Caki2 (cell line): ENCODE data around the gene DBI. TPM values are rescaled to one million over a fixed set of nuclear protein-coding genes. Genes with fewer than 3 reads are reported as not detected.

Experiments used
- DNase-seq: peaks from one replicate; pipeline ENCODE4 v3.0.0-alpha.2; 2015; ENCODE audit warnings: low read depth
- in situ Hi-C: cut with HindIII; loops from 2 replicates; pipeline ENCODE4 v1.10.0; 2016; ENCODE audit warnings: low sequenced_read_pairs, low pct_unique_long_range_greater_than_20kb, mixed read lengths
- total RNA-seq: library from RNA; depleted of rRNA; stranded (reverse); fragments of >200 nt; shearing (Covaris generic); gene quantifications from 2 replicates; pipeline ENCODE4 v1.2.3, GENCODE V29; 2014; ENCODE audit warnings: low replicate concordance; rRNA removed

Gene DBI
- total RNA-seq: 104 and 107 TPM in 2 replicates

GRCh38 chr2:119366649-119367471 lies at the start of gene DBI, which contains the start of gene C2orf76:
Gene DBI, plus strand, starts transcription at chr2:119366977. Its CDS starts 75 bp downstream, at chr2:119367052.
Gene C2orf76, minus strand, starts transcription at chr2:119366834. Its CDS starts 26,875 bp downstream, at chr2:119339959.
- DNase-seq: peak; percentile 96
- in situ Hi-C loops: no loop called here

GRCh38 chr2:119317554-119317953 lies 49.2 kb upstream of the DBI start:
- DNase-seq: no peak
- in situ Hi-C loops: no loop called here

DNA sequence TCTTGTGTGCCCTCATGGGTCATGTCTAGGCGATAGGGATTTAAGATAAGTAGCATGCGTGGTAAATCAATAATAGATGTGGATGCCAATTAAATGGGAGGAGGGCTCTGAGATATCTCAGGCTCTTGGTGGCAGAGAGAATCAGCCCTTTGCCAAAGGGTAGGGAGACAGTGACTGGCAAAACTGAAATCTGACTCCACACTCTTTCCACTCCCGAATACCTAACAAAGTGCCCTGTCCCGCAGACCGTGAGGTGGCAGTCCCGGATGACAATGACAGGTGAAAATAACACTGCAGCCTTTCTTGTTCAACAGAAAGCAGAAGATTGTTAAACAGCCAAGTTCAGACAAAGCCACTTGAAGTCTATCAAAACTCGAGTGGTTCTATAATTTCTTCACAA lies 47.2 kb upstream of the DBI start:
- in situ Hi-C loops: no loop called here
- DNase-seq: no peak

GRCh38 chr2:119323459-119323858 lies 43.3 kb upstream of the DBI start:
- in situ Hi-C loops: no loop called here
- DNase-seq: no peak

DNA sequence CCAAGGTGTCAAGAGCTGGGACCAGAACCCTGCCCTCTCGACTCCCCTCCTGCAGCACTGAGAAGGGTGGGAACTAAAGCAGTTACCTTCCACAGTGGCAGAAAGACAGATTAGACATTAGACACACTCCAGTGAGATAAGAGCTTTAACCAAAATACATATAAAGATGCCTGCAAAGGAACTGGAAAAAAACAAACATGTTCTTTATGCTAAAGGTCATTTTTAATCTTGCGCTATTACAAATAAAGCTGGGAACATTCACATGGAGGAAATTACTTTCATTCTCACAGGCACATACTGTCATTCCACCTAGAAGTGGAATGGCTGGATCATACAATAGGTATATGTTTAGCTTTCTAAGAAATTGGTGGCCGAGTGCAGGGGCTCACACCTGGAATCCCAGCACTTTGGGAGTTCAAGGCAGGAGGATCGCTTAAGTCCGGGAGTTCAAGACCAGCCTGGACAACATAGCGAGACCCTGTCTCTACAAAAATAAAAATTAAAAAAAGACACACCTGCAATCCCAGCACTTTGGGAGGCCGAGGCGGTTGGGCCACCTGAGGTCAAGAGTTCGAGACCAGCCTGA lies 42.0 kb upstream of the DBI start:
- in situ Hi-C loops: no loop called here
- no peak for DNase-seq

- no peak for DNase-seq
- in situ Hi-C loops: no loop called here
Observed at GRCh38 chr2:119326938-119327337, 39.8 kb upstream of the DBI start.

DNA sequence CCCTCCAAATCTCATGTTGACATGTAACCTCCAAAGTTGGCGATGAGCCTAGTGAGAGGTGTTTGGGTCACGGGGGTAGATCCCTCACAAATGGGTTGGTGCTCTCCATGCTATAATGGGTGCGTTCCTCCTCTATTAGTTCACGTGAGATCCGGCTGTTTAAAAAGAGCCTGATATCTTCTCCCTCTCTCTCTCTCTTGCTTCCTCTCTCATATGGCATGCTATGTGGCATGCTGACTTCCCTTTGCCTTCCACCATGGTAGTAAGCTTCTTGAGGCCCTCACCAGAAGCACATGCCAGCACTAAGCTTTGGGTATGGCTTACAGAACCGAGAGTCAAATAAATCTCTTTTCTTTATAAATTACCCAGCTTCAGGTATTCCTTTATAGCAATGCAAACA lies 39.3 kb upstream of the DBI start:
- in situ Hi-C loops: no loop called here

DNA sequence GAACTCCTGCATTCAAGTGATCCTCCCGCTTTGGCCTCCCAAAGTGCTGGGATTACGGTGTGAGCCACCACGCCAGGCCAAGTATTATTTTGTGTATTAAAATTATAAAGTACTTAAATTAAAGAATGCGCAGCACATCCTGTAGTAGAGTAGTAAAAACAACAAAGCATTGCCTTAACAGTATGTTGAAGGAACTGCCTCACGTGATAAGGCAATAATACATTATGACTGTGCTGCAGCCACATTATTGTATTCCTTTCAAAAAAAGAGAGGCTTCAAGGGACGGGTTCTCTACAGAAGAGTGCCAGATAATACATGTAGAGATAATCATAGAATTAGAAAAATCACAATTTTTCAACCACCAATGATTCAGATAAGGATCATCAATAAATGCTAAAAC lies 33.8 kb upstream of the DBI start:
- in situ Hi-C loops: no loop called here
- no peak for DNase-seq

More for the DNA sequence above, 39.3 kb upstream of the DBI start:
- DNase-seq: no peak

DNA sequence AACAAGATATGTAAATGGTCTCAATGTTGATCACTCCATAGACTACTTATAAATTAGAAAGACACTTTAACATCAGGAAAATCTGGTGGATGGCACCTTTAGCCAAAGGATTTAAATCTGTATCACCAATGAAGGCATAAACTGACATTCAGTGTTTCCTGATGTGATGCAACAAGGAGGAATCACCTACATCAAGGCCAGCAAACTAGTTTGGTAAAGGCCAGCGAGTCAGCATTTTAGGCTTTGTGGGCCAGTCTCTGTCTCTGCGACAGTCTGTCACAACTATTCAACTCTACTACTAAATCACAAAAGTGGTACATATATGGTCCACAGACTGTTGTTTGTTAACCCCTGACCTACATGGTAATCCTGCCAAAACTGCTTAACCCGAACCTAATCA lies 33.4 kb upstream of the DBI start:
- in situ Hi-C loops: no loop called here

DNA sequence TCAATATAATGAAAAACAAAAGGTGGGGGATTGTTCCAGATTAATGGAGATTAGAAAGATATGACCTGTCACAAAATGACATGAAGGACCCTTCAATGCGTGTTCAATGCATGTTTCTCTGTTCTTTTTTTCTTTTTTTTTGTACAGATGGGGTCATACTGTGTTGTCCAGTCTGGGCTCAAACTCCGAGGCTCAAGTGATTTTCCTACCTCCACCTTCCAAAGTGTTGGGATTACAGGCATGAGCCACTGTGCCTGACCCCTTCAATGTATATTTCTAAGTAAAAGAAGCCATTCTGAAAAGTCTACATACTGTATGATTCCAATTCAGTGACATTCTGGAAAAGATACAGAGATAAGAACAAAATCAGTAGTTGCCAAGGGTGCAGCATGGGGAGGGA lies 32.9 kb upstream of the DBI start:
- in situ Hi-C loops: no loop called here
- DNase-seq: no peak

More for the DNA sequence above, 33.4 kb upstream of the DBI start:
- no peak for DNase-seq

GRCh38 chr2:119337749-119338148 lies 29.0 kb upstream of the DBI start:
- in situ Hi-C loops: no loop called here
- no peak for DNase-seq

GRCh38 chr2:119338272-119338671 lies 28.5 kb upstream of the DBI start:
- DNase-seq: no peak
- in situ Hi-C loops: no loop called here

GRCh38 chr2:119338826-119339561 lies 27.8 kb upstream of the DBI start:
- in situ Hi-C loops: no loop called here

DNA sequence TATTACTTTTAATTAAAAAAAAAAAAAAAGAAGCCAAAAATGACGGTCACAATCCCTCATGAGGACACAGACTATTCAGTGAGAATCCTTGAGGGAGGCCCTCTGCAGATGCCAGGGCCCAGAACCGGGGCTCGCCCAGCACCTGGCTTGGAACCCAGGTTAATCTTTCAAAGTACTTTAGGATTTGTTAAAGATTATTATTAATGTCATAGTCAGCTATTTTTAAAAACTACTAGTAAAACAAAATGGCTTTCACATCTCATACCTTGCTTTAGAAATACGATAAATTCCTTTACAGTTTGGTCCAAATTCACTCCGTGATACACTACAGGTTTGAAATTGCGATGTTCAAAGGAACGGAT lies 27.2 kb upstream of the DBI start:
- DNase-seq: no peak
- in situ Hi-C loops: no loop called here

More at GRCh38 chr2:119338826-119339561, 27.8 kb upstream of the DBI start:
- no peak for DNase-seq

DNA sequence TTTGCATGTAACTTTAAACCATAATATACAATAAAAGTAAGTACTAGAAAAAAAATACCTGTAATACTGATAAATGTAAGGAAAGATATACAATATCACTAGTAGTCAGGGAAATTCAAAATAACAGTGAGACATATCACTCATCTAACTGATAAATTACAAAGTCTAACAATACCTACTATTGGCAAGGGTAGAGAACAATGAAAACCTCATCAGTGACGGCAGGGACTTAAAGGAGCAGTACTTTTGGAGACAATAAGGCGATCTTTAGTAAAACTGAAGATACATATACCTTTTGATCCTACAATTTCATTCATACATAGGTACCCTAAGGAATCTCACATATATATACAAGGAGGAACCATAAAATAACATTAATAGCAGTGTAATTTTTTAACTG lies 25.1 kb upstream of the DBI start:
- in situ Hi-C loops: no loop called here

GRCh38 chr2:119349289-119349688 lies 17.5 kb upstream of the DBI start:
- no peak for DNase-seq
- in situ Hi-C loops: no loop called here

More for the DNA sequence above, 25.1 kb upstream of the DBI start:
- DNase-seq: no peak

- DNase-seq: no peak
- in situ Hi-C loops: no loop called here
Observed at GRCh38 chr2:119350311-119350998, 16.3 kb upstream of the DBI start.

GRCh38 chr2:119352357-119352756 lies 14.4 kb upstream of the DBI start:
- in situ Hi-C loops: no loop called here
- DNase-seq: peak; percentile 7
